ENCODE results near the gene ZKSCAN4. TPM values are rescaled to one million over a fixed set of nuclear protein-coding genes. Genes with fewer than 3 reads are reported as not detected.
A peak's percentile ranks its signal among the peaks of the same experiment; 100 is the strongest.

ZKSCAN4 gene
- total RNA-seq, 1 donor from 2014 or later, result 3.9 TPM

DNA sequence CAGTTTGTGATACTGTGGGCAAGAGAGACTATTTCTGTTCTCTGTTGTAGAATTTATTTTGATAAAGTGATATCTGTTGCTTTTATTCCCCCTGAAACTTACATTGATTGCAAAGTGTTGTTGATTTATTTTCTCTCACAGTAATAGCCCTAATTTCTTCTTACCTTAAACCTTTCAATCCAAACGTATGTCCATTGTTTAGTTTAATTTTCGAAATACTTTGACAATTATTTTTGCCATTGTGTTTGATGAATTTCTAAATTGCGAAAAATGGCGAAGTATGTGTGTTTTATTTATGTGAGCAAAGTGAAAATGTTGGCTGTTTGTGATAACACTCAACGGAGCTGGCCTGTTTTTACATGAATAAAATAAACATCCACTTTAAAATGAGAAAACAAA, 14.5 kb upstream of the ZKSCAN4 start:
- peak overlapping the region; percentile 94 for H3K9ac ChIP-seq (ENCODE audit: low read length)
- H3K27me3 Mint-ChIP-seq (ENCODE audit: low read depth, unreplicated experiment), result no peaks in the 10 kb centered on the region
- H3K9me3 Mint-ChIP-seq (ENCODE audit: unreplicated experiment), result no peaks in the 10 kb centered on the region
- peaks cover 30% of the 10 kb centered on the region for H3K79me2 ChIP-seq (ENCODE audit: insufficient read depth, low read length)
- TF ChIP-seq, protein P1, sequence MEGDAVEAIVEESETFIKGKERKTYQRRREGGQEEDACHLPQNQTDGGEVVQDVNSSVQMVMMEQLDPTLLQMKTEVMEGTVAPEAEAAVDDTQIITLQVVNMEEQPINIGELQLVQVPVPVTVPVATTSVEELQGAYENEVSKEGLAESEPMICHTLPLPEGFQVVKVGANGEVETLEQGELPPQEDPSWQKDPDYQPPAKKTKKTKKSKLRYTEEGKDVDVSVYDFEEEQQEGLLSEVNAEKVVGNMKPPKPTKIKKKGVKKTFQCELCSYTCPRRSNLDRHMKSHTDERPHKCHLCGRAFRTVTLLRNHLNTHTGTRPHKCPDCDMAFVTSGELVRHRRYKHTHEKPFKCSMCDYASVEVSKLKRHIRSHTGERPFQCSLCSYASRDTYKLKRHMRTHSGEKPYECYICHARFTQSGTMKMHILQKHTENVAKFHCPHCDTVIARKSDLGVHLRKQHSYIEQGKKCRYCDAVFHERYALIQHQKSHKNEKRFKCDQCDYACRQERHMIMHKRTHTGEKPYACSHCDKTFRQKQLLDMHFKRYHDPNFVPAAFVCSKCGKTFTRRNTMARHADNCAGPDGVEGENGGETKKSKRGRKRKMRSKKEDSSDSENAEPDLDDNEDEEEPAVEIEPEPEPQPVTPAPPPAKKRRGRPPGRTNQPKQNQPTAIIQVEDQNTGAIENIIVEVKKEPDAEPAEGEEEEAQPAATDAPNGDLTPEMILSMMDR (IDR thresholded peaks at IDR 0.05; ENCODE audit: insufficient read depth, low read depth, low read length), result no peak
- no peak for TF ChIP-seq EZH2 (IDR thresholded peaks at IDR 0.05; ENCODE audit: insufficient read depth, low read length)
- peaks cover 5% of the 10 kb centered on the region for H3K4me1 Mint-ChIP-seq (ENCODE audit: low read depth, unreplicated experiment)
- H3K27ac ChIP-seq (ENCODE audit: low read depth, low read length), result peak overlapping the region; percentile 93
- peaks cover 4% of the 10 kb centered on the region for H3K36me3 Mint-ChIP-seq (ENCODE audit: low read depth, unreplicated experiment)
- FAIRE-seq, result no peak
- no peaks in the 10 kb centered on the region for H3K36me3 ChIP-seq (ENCODE audit: insufficient read depth, low read length)
- H3K27me3 ChIP-seq (ENCODE audit: insufficient read depth, low read length), result no peaks in the 10 kb centered on the region
- no peak overlapping the region for H3K4me3 Mint-ChIP-seq (ENCODE audit: unreplicated experiment)
- H2AFZ ChIP-seq (ENCODE audit: low read depth, low read length), result peak overlapping the region; percentile 98
- no peaks in the 10 kb centered on the region for H4K20me1 ChIP-seq (ENCODE audit: insufficient read depth, low read length)
- H3K4me3 ChIP-seq (ENCODE audit: insufficient read depth, low read depth, low read length), result peak overlapping the region; percentile 89
- no peaks in the 10 kb centered on the region for H3K9me3 ChIP-seq (ENCODE audit: insufficient read depth, low read depth, low read length)
- peak overlapping the region; percentile 99 for H3K4me2 ChIP-seq (ENCODE audit: low read length)
- no peak for DNase-seq (ENCODE audit: low read depth)
- H3K27ac Mint-ChIP-seq (ENCODE audit: unreplicated experiment), result no peak overlapping the region
- H3K4me1 ChIP-seq (ENCODE audit: insufficient read depth, low read length), result peaks cover 4% of the 10 kb centered on the region

- H3K27me3 Mint-ChIP-seq (ENCODE audit: low read depth, unreplicated experiment), result peaks cover under 1% of the 10 kb centered on the region
These were observed 12.8 kb upstream of the ZKSCAN4 start for GRCh38 chr6:28264834-28265401.

DNA sequence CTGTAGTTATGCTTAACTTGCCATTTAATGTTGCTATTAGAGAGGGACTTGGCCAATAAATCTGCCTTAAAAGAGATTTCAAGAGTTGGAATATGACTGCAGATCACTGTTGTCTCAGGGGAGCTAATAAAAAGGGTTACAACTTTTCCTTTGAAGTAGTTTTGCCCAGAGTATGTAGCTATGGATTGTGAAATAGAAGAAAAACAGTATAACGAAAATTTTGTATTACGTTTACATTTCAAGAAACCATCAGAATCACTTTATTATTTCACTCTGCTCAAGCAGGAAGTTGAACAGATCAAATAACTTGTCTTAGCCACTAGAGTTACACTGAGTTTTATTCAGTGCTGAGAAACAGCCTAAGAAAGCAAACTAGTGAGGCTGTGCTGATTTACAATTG, 11.9 kb upstream of the ZKSCAN4 start:
- H3K27me3 Mint-ChIP-seq (ENCODE audit: low read depth, unreplicated experiment), result peaks cover 5% of the 10 kb centered on the region
- peaks cover 3% of the 10 kb centered on the region for H3K4me1 Mint-ChIP-seq (ENCODE audit: low read depth, unreplicated experiment)
- no peak overlapping the region for H3K9ac ChIP-seq (ENCODE audit: low read length)
- H3K4me1 ChIP-seq (ENCODE audit: insufficient read depth, low read length), result no peaks in the 10 kb centered on the region
- H3K9me3 ChIP-seq (ENCODE audit: insufficient read depth, low read depth, low read length), result peaks cover 12% of the 10 kb centered on the region
- FAIRE-seq, result no peak
- H3K27ac ChIP-seq (ENCODE audit: low read depth, low read length), result no peak overlapping the region
- H3K9me3 Mint-ChIP-seq (ENCODE audit: unreplicated experiment), result no peaks in the 10 kb centered on the region
- peak overlapping the region; percentile 4 for H2AFZ ChIP-seq (ENCODE audit: low read depth, low read length)
- H3K79me2 ChIP-seq (ENCODE audit: insufficient read depth, low read length), result peaks cover 20% of the 10 kb centered on the region
- H3K4me3 Mint-ChIP-seq (ENCODE audit: unreplicated experiment), result no peak overlapping the region
- peaks cover 5% of the 10 kb centered on the region for H3K27me3 ChIP-seq (ENCODE audit: insufficient read depth, low read length)
- H3K36me3 ChIP-seq (ENCODE audit: insufficient read depth, low read length), result no peaks in the 10 kb centered on the region
- TF ChIP-seq EZH2 (IDR thresholded peaks at IDR 0.05; ENCODE audit: insufficient read depth, low read length), result no peak
- TF ChIP-seq, protein P1 (IDR thresholded peaks at IDR 0.05; ENCODE audit: insufficient read depth, low read depth, low read length), result no peak
- no peak overlapping the region for H3K4me3 ChIP-seq (ENCODE audit: insufficient read depth, low read depth, low read length)
- DNase-seq (ENCODE audit: low read depth), result no peak
- H3K36me3 Mint-ChIP-seq (ENCODE audit: low read depth, unreplicated experiment), result no peaks in the 10 kb centered on the region
- H3K4me2 ChIP-seq (ENCODE audit: low read length), result no peak overlapping the region
- H3K27ac Mint-ChIP-seq (ENCODE audit: unreplicated experiment), result no peak overlapping the region
- H4K20me1 ChIP-seq (ENCODE audit: insufficient read depth, low read length), result no peaks in the 10 kb centered on the region

More at GRCh38 chr6:28264834-28265401, 12.8 kb upstream of the ZKSCAN4 start:
- DNase-seq (ENCODE audit: low read depth) (no peak), FAIRE-seq (no peak)
- peaks cover 3% of the 10 kb centered on the region for H3K4me1 ChIP-seq (ENCODE audit: insufficient read depth, low read length)
- peaks cover 3% of the 10 kb centered on the region for H3K27me3 ChIP-seq (ENCODE audit: insufficient read depth, low read length)
- H2AFZ ChIP-seq (ENCODE audit: low read depth, low read length), result no peak overlapping the region
- TF ChIP-seq EZH2 (IDR thresholded peaks at IDR 0.05; ENCODE audit: insufficient read depth, low read length), result no peak
- TF ChIP-seq, protein P1 (IDR thresholded peaks at IDR 0.05; ENCODE audit: insufficient read depth, low read depth, low read length), result no peak
- no peaks in the 10 kb centered on the region for H3K36me3 ChIP-seq (ENCODE audit: insufficient read depth, low read length)
- peaks cover 20% of the 10 kb centered on the region for H3K79me2 ChIP-seq (ENCODE audit: insufficient read depth, low read length)
- no peak overlapping the region for H3K4me2 ChIP-seq (ENCODE audit: low read length)
- Mint-ChIP-seq H3K36me3 (ENCODE audit: low read depth, unreplicated experiment) (no peaks in the 10 kb centered on the region), H3K27ac (ENCODE audit: unreplicated experiment) (no peak overlapping the region), H3K4me1 (ENCODE audit: low read depth, unreplicated experiment) (peaks cover 5% of the 10 kb centered on the region), H3K9me3 (ENCODE audit: unreplicated experiment) (no peaks in the 10 kb centered on the region), H3K4me3 (ENCODE audit: unreplicated experiment) (no peak overlapping the region)
- H3K27ac ChIP-seq (ENCODE audit: low read depth, low read length), result no peak overlapping the region
- H4K20me1 ChIP-seq (ENCODE audit: insufficient read depth, low read length), result no peaks in the 10 kb centered on the region
- H3K9me3 ChIP-seq (ENCODE audit: insufficient read depth, low read depth, low read length), result peaks cover 4% of the 10 kb centered on the region
- H3K4me3 ChIP-seq (ENCODE audit: insufficient read depth, low read depth, low read length), result no peak overlapping the region
- H3K9ac ChIP-seq (ENCODE audit: low read length), result no peak overlapping the region
